ENCODE results near the gene PSMA7. TPM values are rescaled to one million over a fixed set of nuclear protein-coding genes. Genes with fewer than 3 reads are reported as not detected.

PSMA7 gene
- total RNA-seq, 2 donors from 2014 or later: 284 to 315 TPM

- Mint-ChIP-seq H3K27ac (no peak overlapping the region), H3K4me3 (no peak overlapping the region), H3K27me3 (no peaks in the 10 kb centered on the region), H3K36me3 (no peaks in the 10 kb centered on the region), H3K4me1 (ENCODE audit: low read depth in 2 of 2) (no peaks in the 10 kb centered on the region), H3K9me3 (no peaks in the 10 kb centered on the region)
- DNase-seq (ENCODE audit: low spot score): no peak
- no peak for ATAC-seq
These were observed 21.9 kb upstream of the PSMA7 start for GRCh38 chr20:62164879-62165761.

DNA sequence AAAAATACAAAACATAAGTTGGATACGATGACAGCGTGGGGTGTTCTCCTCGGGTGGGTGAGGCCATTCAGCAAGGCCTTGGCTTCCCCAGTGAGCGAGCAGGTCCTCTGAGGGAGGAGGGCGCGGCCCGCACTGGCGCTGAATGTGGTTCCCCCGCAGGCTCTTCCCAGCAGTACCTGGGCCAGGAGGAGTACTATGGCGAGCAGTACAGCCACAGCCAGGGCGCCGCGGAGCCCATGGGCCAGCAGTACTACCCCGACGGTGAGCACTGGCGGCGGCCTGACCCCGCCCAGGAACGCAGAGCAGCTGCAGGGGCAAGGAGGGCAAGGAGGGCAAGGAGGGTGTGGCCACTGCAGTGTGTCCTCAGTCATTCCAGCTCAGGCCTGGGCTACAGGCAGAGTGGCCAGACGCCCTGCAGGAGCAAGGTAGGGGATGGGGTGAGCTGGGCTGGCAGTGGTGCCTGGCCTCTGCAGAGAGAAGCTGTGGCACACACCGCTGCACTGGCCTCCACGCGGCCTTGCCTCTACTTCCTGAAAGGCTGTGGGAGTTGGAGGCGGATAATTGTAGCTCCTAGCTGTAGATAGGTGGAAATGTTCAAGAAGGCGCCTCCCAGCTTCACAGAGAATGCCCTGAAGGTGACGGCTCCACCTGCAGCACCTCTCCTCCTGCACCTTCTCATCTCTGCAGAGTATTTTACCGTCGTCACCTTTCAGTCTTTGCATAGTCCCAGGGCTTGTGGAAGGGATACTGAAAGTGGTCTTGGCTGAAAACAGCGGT is 21.0 kb upstream of the PSMA7 start:
- ATAC-seq: peak in 1 of 2 donors; percentile 30
- no peak for DNase-seq (ENCODE audit: low spot score)
- H3K4me3 Mint-ChIP-seq: no peak overlapping the region
- H3K4me1 Mint-ChIP-seq (ENCODE audit: low read depth in 2 of 2): peaks cover 4 to 6% of the 10 kb centered on the region in 2 donors
- H3K36me3 Mint-ChIP-seq: peaks cover 4% of the 10 kb centered on the region
- H3K9me3 Mint-ChIP-seq: no peaks in the 10 kb centered on the region
- no peaks in the 10 kb centered on the region for H3K27me3 Mint-ChIP-seq
- no peak overlapping the region for H3K27ac Mint-ChIP-seq

DNA sequence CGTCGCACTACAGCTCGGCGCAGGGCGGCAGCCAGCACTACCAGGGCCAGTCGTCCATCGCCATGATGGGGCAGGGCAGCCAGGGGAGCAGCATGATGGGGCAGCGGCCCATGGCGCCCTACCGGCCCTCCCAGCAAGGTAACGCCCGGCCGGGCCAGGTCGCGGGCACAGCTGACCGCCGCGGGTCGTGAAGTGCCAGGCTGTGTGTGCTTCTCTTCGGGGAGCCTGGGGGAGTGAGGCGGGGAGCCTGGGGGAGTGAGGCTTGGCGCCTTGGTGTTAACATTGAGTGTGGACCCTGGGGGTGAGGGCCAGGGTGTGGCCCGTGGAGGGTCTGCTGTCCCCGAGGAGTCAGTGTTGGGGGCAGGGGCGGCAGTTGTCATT is 20.3 kb upstream of the PSMA7 start:
- H3K27ac Mint-ChIP-seq: no peak overlapping the region
- no peak for DNase-seq (ENCODE audit: low spot score)
- peaks cover 4 to 6% of the 10 kb centered on the region in 2 donors for H3K4me1 Mint-ChIP-seq (ENCODE audit: low read depth in 2 of 2)
- H3K4me3 Mint-ChIP-seq: no peak overlapping the region
- peaks cover 4% of the 10 kb centered on the region for H3K36me3 Mint-ChIP-seq
- no peaks in the 10 kb centered on the region for H3K9me3 Mint-ChIP-seq
- no peak for ATAC-seq
- H3K27me3 Mint-ChIP-seq: no peaks in the 10 kb centered on the region

GRCh38 chr20:62162765-62163484 is 19.7 kb upstream of the PSMA7 start:
- H3K27me3 Mint-ChIP-seq: no peaks in the 10 kb centered on the region
- ATAC-seq (no peak), DNase-seq (ENCODE audit: low spot score) (no peak)
- no peak overlapping the region for H3K27ac Mint-ChIP-seq
- peaks cover 4% of the 10 kb centered on the region for H3K36me3 Mint-ChIP-seq
- no peak overlapping the region for H3K4me3 Mint-ChIP-seq
- H3K9me3 Mint-ChIP-seq: no peaks in the 10 kb centered on the region
- H3K4me1 Mint-ChIP-seq (ENCODE audit: low read depth in 2 of 2): peaks cover 4 to 6% of the 10 kb centered on the region in 2 donors

DNA sequence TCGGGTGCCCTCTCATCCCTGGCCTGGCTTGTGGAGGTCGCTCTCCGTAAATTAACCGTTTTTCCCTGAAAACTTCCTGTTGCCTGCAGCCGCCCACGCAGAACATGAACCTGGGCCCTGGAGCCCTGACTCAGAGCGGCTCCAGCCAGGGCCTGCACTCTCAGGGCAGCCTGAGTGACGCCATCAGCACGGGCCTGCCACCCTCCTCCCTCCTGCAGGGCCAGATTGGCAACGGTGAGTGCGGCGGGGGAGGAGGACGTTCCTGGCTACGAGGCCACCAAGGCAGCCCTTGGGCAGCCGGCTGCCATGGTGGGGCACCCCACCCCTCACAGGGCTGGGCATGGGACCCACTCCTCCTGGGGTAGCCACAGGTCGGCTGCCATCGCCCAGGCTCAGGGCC is 18.2 kb upstream of the PSMA7 start:
- no peak overlapping the region for H3K27ac Mint-ChIP-seq
- H3K9me3 Mint-ChIP-seq: no peaks in the 10 kb centered on the region
- no peak overlapping the region for H3K4me3 Mint-ChIP-seq
- DNase-seq (ENCODE audit: low spot score): no peak
- H3K36me3 Mint-ChIP-seq: peaks cover 4% of the 10 kb centered on the region
- no peaks in the 10 kb centered on the region for H3K27me3 Mint-ChIP-seq
- ATAC-seq: no peak
- H3K4me1 Mint-ChIP-seq (ENCODE audit: low read depth in 2 of 2): peaks cover 4 to 6% of the 10 kb centered on the region in 2 donors

GRCh38 chr20:62160876-62161275 is 17.7 kb upstream of the PSMA7 start:
- Mint-ChIP-seq H3K27ac (no peak overlapping the region), H3K9me3 (no peaks in the 10 kb centered on the region), H3K36me3 (peaks cover 4% of the 10 kb centered on the region), H3K4me3 (no peak overlapping the region), H3K4me1 (ENCODE audit: low read depth in 2 of 2) (peaks cover 4 to 11% of the 10 kb centered on the region in 2 donors), H3K27me3 (no peaks in the 10 kb centered on the region)
- no peak for DNase-seq (ENCODE audit: low spot score)
- ATAC-seq: no peak

- DNase-seq (ENCODE audit: low spot score): no peak
- Mint-ChIP-seq H3K4me3 (no peak overlapping the region), H3K4me1 (ENCODE audit: low read depth in 2 of 2) (peaks cover 4 to 12% of the 10 kb centered on the region in 2 donors), H3K27me3 (no peaks in the 10 kb centered on the region), H3K9me3 (no peaks in the 10 kb centered on the region), H3K36me3 (peaks cover 4% of the 10 kb centered on the region), H3K27ac (no peak overlapping the region)
- no peak for ATAC-seq
These were observed 17.1 kb upstream of the PSMA7 start for GRCh38 chr20:62160253-62160652.

GRCh38 chr20:62159839-62160238 is 16.6 kb upstream of the PSMA7 start:
- Mint-ChIP-seq H3K27me3 (no peaks in the 10 kb centered on the region), H3K9me3 (no peaks in the 10 kb centered on the region), H3K36me3 (peaks cover 4% of the 10 kb centered on the region), H3K4me1 (ENCODE audit: low read depth in 2 of 2) (peaks cover 4 to 15% of the 10 kb centered on the region in 2 donors), H3K4me3 (peak overlapping the region; percentile 64), H3K27ac (peak overlapping the region in 1 of 2 donors; percentile 55)
- no peak for DNase-seq (ENCODE audit: low spot score)
- peak in 1 of 2 donors; percentile 79 for ATAC-seq

- Mint-ChIP-seq H3K4me3 (no peak overlapping the region), H3K36me3 (peaks cover 9% of the 10 kb centered on the region), H3K27ac (no peak overlapping the region), H3K27me3 (no peaks in the 10 kb centered on the region), H3K9me3 (no peaks in the 10 kb centered on the region), H3K4me1 (ENCODE audit: low read depth in 2 of 2) (peaks cover 4 to 18% of the 10 kb centered on the region in 2 donors)
- DNase-seq (ENCODE audit: low spot score): no peak
- no peak for ATAC-seq
These were observed 15.9 kb upstream of the PSMA7 start for GRCh38 chr20:62159052-62159451.

GRCh38 chr20:62158541-62158940 is 15.3 kb upstream of the PSMA7 start:
- peaks cover 8 to 18% of the 10 kb centered on the region in 2 donors for H3K4me1 Mint-ChIP-seq (ENCODE audit: low read depth in 2 of 2)
- no peaks in the 10 kb centered on the region for H3K27me3 Mint-ChIP-seq

GRCh38 chr20:62158088-62158400 is 14.8 kb upstream of the PSMA7 start:
- Mint-ChIP-seq H3K9me3 (no peaks in the 10 kb centered on the region), H3K27me3 (no peaks in the 10 kb centered on the region), H3K4me3 (no peak overlapping the region), H3K27ac (no peak overlapping the region), H3K4me1 (ENCODE audit: low read depth in 2 of 2) (peaks cover 8 to 18% of the 10 kb centered on the region in 2 donors), H3K36me3 (peaks cover 17% of the 10 kb centered on the region)
- ATAC-seq (no peak), DNase-seq (ENCODE audit: low spot score) (no peak)

More at GRCh38 chr20:62158541-62158940, 15.3 kb upstream of the PSMA7 start:
- H3K9me3 Mint-ChIP-seq: no peaks in the 10 kb centered on the region
- DNase-seq (ENCODE audit: low spot score) (no peak), ATAC-seq (no peak)
- H3K4me3 Mint-ChIP-seq: no peak overlapping the region
- peaks cover 14% of the 10 kb centered on the region for H3K36me3 Mint-ChIP-seq
- H3K27ac Mint-ChIP-seq: no peak overlapping the region

- Mint-ChIP-seq H3K36me3 (peaks cover 22% of the 10 kb centered on the region), H3K27me3 (no peaks in the 10 kb centered on the region), H3K9me3 (no peaks in the 10 kb centered on the region), H3K4me1 (ENCODE audit: low read depth in 2 of 2) (peaks cover 11 to 18% of the 10 kb centered on the region in 2 donors), H3K27ac (no peak overlapping the region), H3K4me3 (no peak overlapping the region)
- ATAC-seq (no peak), DNase-seq (ENCODE audit: low spot score) (no peak)
These were observed 14.3 kb upstream of the PSMA7 start for GRCh38 chr20:62157387-62158087.

Measured in natural killer cell treated with Interleukin-12 subunit alpha and Interleukin-12 subunit beta and Interleukin-15 and Interleukin-18, amount 100 ng/mL, for 72 hours (primary cell).